Activated CD4-positive, alpha-beta T cell treated with anti-CD3 and anti-CD28 coated beads for 36 hours (primary cell): ENCODE measurements around the gene RO60. TPM values are rescaled to one million over a fixed set of nuclear protein-coding genes. Genes with fewer than 3 reads are reported as not detected.

Source experiments
- ATAC-seq: fragments of 200-7000 bp; cut with Tn5 transposase; one replicate; pipeline ENCODE4 v1.10.0; 2021; ENCODE audit warnings: mild to moderate bottlenecking, moderate library complexity
- CTCF ChIA-PET: fragments of 350-600 bp; sonication (Branson Sonifier 250); formaldehyde crosslinking; loops from one replicate; lab custom pipeline; 2021; ENCODE audit warnings: antibody characterized with exemption; lab: Charles Lee
- POLR2A ChIA-PET: fragments of 350-600 bp; sonication (Branson Sonifier 250); formaldehyde crosslinking; loops from one replicate; lab custom pipeline; 2021; ENCODE audit warnings: antibody characterized with exemption, inconsistent platforms; lab: Charles Lee
- DNase-seq: peaks from one replicate; pipeline ENCODE4 v3.0.0-alpha.2; 2020
- H3K27ac Mint-ChIP-seq: one replicate; pipeline ENCODE4 v1.8.0; 2021; ENCODE audit warnings: mixed read lengths
- H3K27me3 Mint-ChIP-seq: one replicate; pipeline ENCODE4 v1.8.0; 2021; ENCODE audit warnings: mixed read lengths
- H3K36me3 Mint-ChIP-seq: one replicate; pipeline ENCODE4 v1.8.0; 2021; ENCODE audit warnings: low read depth, mixed read lengths
- H3K4me1 Mint-ChIP-seq: one replicate; pipeline ENCODE4 v1.8.0; 2021; ENCODE audit warnings: mixed read lengths
- H3K4me3 Mint-ChIP-seq: one replicate; pipeline ENCODE4 v1.8.0; 2021; ENCODE audit warnings: mild to moderate bottlenecking, moderate library complexity, mixed read lengths
- H3K9me3 Mint-ChIP-seq: one replicate; pipeline ENCODE4 v1.8.0; 2021; ENCODE audit warnings: low read depth, mixed read lengths
- intact Hi-C, 2 experiments: fragments of 100-400 bp; cut with DNase I in 1 of 2; cut with micrococcal nuclease in 1 of 2; formaldehyde crosslinking; loops; one replicate each; pipeline versions ENCODE4 v1.14.2 to v1.15.1; 2022 to 2024; cut with DNase I, micrococcal nuclease
- total RNA-seq, 2 experiments: library from RNA; stranded (reverse); gene quantifications; one replicate each; pipeline ENCODE4 v1.2.3, GENCODE V29; 2021

The RO60 gene
- total RNA-seq, result 10 to 100 TPM; 45.4 to 57.3 TPM

GRCh38 chr1:193059282-193060114 is at the start of gene RO60, which contains the start of gene UCHL5:
Gene RO60 (plus strand): TSS chr1:193059612. CDS start chr1:193069055, 9,443 bp downstream.
Gene UCHL5 (minus strand): TSS chr1:193059360. CDS start chr1:193059260, 100 bp downstream.
- H3K27me3 Mint-ChIP-seq, result no peaks in the 10 kb centered on the region
- intact Hi-C loops, result loop anchor here (1.0 to 10.0 kb wide), 12 partner anchors 11 to 1238 kb away; partner anchors contain the start of genes GLRX2 (in 2 of the 2), CDC73 (in 1 of the 2) and RGS2 (in 1 of the 2)
- H3K27ac Mint-ChIP-seq, result peak within 1 kb of the TSS; percentile 99
- peak within 1 kb of the TSS; percentile 90 for H3K4me3 Mint-ChIP-seq
- H3K9me3 Mint-ChIP-seq, result peaks cover 5% of the 10 kb centered on the region
- ChIA-PET CTCF (interaction anchor here (0.5 to 1.7 kb wide), 8 partner anchors 8 to 480 kb away, joined by 3 to 9 read pairs (median 4); partner anchors contain the start of gene CDC73), POLR2A (interaction anchor here (0.9 to 1.8 kb wide), 4 partner anchors 45 to 251 kb away, joined by 5 to 16 read pairs (median 10); partner anchors contain the start of genes CDC73 and RGS2)
- peak; percentile 94 for ATAC-seq
- DNase-seq, result peak; percentile 97
- H3K4me1 Mint-ChIP-seq, result peaks cover 50% of the 10 kb centered on the region
- peaks cover 46% of the 10 kb centered on the region for H3K36me3 Mint-ChIP-seq

GRCh38 chr1:193011406-193011805 is 48.0 kb upstream of the RO60 start:
- Mint-ChIP-seq H3K4me1 (no peaks in the 10 kb centered on the region), H3K36me3 (peaks cover 3% of the 10 kb centered on the region), H3K27me3 (no peaks in the 10 kb centered on the region), H3K4me3 (no peak overlapping the region), H3K27ac (no peak overlapping the region), H3K9me3 (no peaks in the 10 kb centered on the region)
- ATAC-seq (no peak), DNase-seq (no peak)
- intact Hi-C loops, result no loop called here
- CTCF ChIA-PET, result interaction anchor here (0.9 kb wide), 1 partner anchor 76 kb away, joined by 3 read pairs; no protein-coding TSS in a partner anchor
- POLR2A ChIA-PET, result no interaction called here

GRCh38 chr1:193013005-193013404 is 46.4 kb upstream of the RO60 start:
- Mint-ChIP-seq H3K36me3 (peaks cover 2% of the 10 kb centered on the region), H3K27me3 (no peaks in the 10 kb centered on the region), H3K27ac (no peak overlapping the region), H3K4me3 (no peak overlapping the region), H3K9me3 (no peaks in the 10 kb centered on the region), H3K4me1 (no peaks in the 10 kb centered on the region)
- intact Hi-C loops, result no loop called here
- POLR2A ChIA-PET, result no interaction called here
- CTCF ChIA-PET, result no interaction called here
- DNase-seq, result no peak
- no peak for ATAC-seq

GRCh38 chr1:193013707-193014106 is 45.7 kb upstream of the RO60 start:
- Mint-ChIP-seq H3K4me1 (no peaks in the 10 kb centered on the region), H3K9me3 (no peaks in the 10 kb centered on the region), H3K27ac (no peak overlapping the region), H3K27me3 (no peaks in the 10 kb centered on the region), H3K36me3 (peaks cover 4% of the 10 kb centered on the region), H3K4me3 (no peak overlapping the region)
- ChIA-PET CTCF (interaction anchor here (0.7 to 3.1 kb wide), 5 partner anchors 9 to 429 kb away, joined by 3 to 12 read pairs (median 3); no protein-coding TSS in a partner anchor), POLR2A (no interaction called here)
- DNase-seq (no peak), ATAC-seq (no peak)
- intact Hi-C loops, result no loop called here

- ATAC-seq (no peak), DNase-seq (no peak)
- no peak overlapping the region for H3K4me3 Mint-ChIP-seq
- ChIA-PET CTCF (interaction anchor here (0.7 to 3.1 kb wide), 7 partner anchors 10 to 430 kb away, joined by 3 to 12 read pairs (median 3); no protein-coding TSS in a partner anchor), POLR2A (no interaction called here)
- intact Hi-C loops, result no loop called here
- H3K9me3 Mint-ChIP-seq, result no peaks in the 10 kb centered on the region
- no peak overlapping the region for H3K27ac Mint-ChIP-seq
- peaks cover 4% of the 10 kb centered on the region for H3K36me3 Mint-ChIP-seq
- no peaks in the 10 kb centered on the region for H3K4me1 Mint-ChIP-seq
- no peaks in the 10 kb centered on the region for H3K27me3 Mint-ChIP-seq
Measured at GRCh38 chr1:193014400-193014799, 45.0 kb upstream of the RO60 start.

- H3K4me1 Mint-ChIP-seq, result no peaks in the 10 kb centered on the region
- DNase-seq, result no peak
- CTCF ChIA-PET, result interaction anchor here (1.5 to 3.1 kb wide), 2 partner anchors 163 to 211 kb away, joined by 3 to 12 read pairs; no protein-coding TSS in a partner anchor
- peaks cover 5% of the 10 kb centered on the region for H3K36me3 Mint-ChIP-seq
- intact Hi-C loops, result no loop called here
- H3K9me3 Mint-ChIP-seq, result no peaks in the 10 kb centered on the region
- no peak for ATAC-seq
- no peaks in the 10 kb centered on the region for H3K27me3 Mint-ChIP-seq
- H3K4me3 Mint-ChIP-seq, result no peak overlapping the region
- POLR2A ChIA-PET, result no interaction called here
- no peak overlapping the region for H3K27ac Mint-ChIP-seq
Measured at GRCh38 chr1:193016788-193017187, 42.6 kb upstream of the RO60 start.

- no peak for DNase-seq
- Mint-ChIP-seq H3K9me3 (no peaks in the 10 kb centered on the region), H3K4me3 (no peak overlapping the region), H3K4me1 (no peaks in the 10 kb centered on the region), H3K36me3 (peaks cover 13% of the 10 kb centered on the region), H3K27me3 (no peaks in the 10 kb centered on the region), H3K27ac (no peak overlapping the region)
- ATAC-seq, result no peak
- ChIA-PET POLR2A (interaction anchor here (0.6 kb wide), 1 partner anchor 89 kb away, joined by 3 read pairs; no protein-coding TSS in a partner anchor), CTCF (interaction anchor here (0.5 to 2.8 kb wide), 17 partner anchors 11 to 545 kb away, joined by 3 to 46 read pairs (median 3); partner anchors contain the start of gene RGS2)
- intact Hi-C loops, result loop anchor here (1.0 to 2.0 kb wide), 4 partner anchors 212 to 545 kb away; no protein-coding TSS in a partner anchor
Measured at GRCh38 chr1:193019442-193020026, 39.9 kb upstream of the RO60 start.

GRCh38 chr1:193025218-193025617 is 34.2 kb upstream of the RO60 start:
- Mint-ChIP-seq H3K27ac (no peak overlapping the region), H3K4me1 (peaks cover 5% of the 10 kb centered on the region), H3K36me3 (peaks cover 23% of the 10 kb centered on the region), H3K4me3 (no peak overlapping the region), H3K9me3 (no peaks in the 10 kb centered on the region), H3K27me3 (no peaks in the 10 kb centered on the region)
- no peak for DNase-seq
- no peak for ATAC-seq
- ChIA-PET POLR2A (no interaction called here), CTCF (interaction anchor here (0.7 kb wide), 1 partner anchor 222 kb away, joined by 3 read pairs; no protein-coding TSS in a partner anchor)
- intact Hi-C loops, result no loop called here

- Mint-ChIP-seq H3K4me1 (peaks cover 11% of the 10 kb centered on the region), H3K27ac (no peak overlapping the region), H3K4me3 (no peak overlapping the region), H3K27me3 (no peaks in the 10 kb centered on the region), H3K9me3 (no peaks in the 10 kb centered on the region), H3K36me3 (peaks cover 32% of the 10 kb centered on the region)
- DNase-seq, result no peak
- POLR2A ChIA-PET, result interaction anchor here (0.5 to 0.6 kb wide), 2 partner anchors 18 to 765 kb away, joined by 3 read pairs; no protein-coding TSS in a partner anchor
- CTCF ChIA-PET, result interaction anchor here (1.3 to 1.8 kb wide), 4 partner anchors 11 to 223 kb away, joined by 3 to 8 read pairs (median 4); no protein-coding TSS in a partner anchor
- no peak for ATAC-seq
- intact Hi-C loops, result no loop called here
Measured at GRCh38 chr1:193030280-193030679, 29.1 kb upstream of the RO60 start.

GRCh38 chr1:193031431-193031830 is 28.0 kb upstream of the RO60 start:
- CTCF ChIA-PET, result interaction anchor here (1.0 to 1.1 kb wide), 2 partner anchors 224 to 229 kb away, joined by 3 to 7 read pairs; no protein-coding TSS in a partner anchor
- ATAC-seq (no peak), DNase-seq (no peak)
- intact Hi-C loops, result no loop called here
- POLR2A ChIA-PET, result no interaction called here
- Mint-ChIP-seq H3K9me3 (no peaks in the 10 kb centered on the region), H3K27ac (no peak overlapping the region), H3K4me1 (peaks cover 9% of the 10 kb centered on the region), H3K36me3 (peaks cover 24% of the 10 kb centered on the region), H3K4me3 (no peak overlapping the region), H3K27me3 (no peaks in the 10 kb centered on the region)
